GM10248 (cell line): ENCODE measurements around the gene GRIA3.

Source experiments
- CTCF ChIA-PET: fragments of 300-600 bp; sonication (Branson Sonifier 250); formaldehyde crosslinking; extraction: SDS; loops from one replicate; lab custom pipeline; 2021; ENCODE audit warnings: antibody characterized with exemption; lab: Yijun Ruan, JAX
- POLR2A ChIA-PET: fragments of 350-650 bp; sonication (Branson Sonifier 250); formaldehyde crosslinking; extraction: SDS; loops from one replicate; lab custom pipeline; 2020; ENCODE audit warnings: antibody characterized with exemption; lab: Yijun Ruan, JAX
- DNase-seq: peaks from one replicate; pipeline ENCODE4 v3.0.0; 2012; ENCODE audit errors: extremely low spot score
- CTCF ChIP-seq: IDR thresholded peaks from 2 replicates; pipeline ENCODE4 v1.5.1; 2012; ENCODE audit warnings: mild to moderate bottlenecking, low read depth; ENCODE audit errors: extremely low read depth, missing control alignments, control extremely low read depth

Gene GRIA3

GRCh38 chrX:123447506-123447905 lies 263.4 kb downstream of the GRIA3 start:
- DNase-seq, result no peak
- ChIA-PET POLR2A (no interaction called here), CTCF (interaction anchor here (1.1 kb wide), 1 partner anchor 25 kb away, joined by 3 read pairs; no protein-coding TSS in a partner anchor)
- no peak for TF ChIP-seq CTCF

GRCh38 chrX:123449335-123449734 lies 265.3 kb downstream of the GRIA3 start:
- POLR2A ChIA-PET, result no interaction called here
- CTCF ChIA-PET, result interaction anchor here (1.4 kb wide), 1 partner anchor 10 kb away, joined by 9 read pairs; no protein-coding TSS in a partner anchor
- no peak for DNase-seq
- no peak for TF ChIP-seq CTCF

- DNase-seq, result peak; percentile 3
- ChIA-PET CTCF (interaction anchor here (1.0 to 1.4 kb wide), 3 partner anchors 9 to 383 kb away, joined by 3 to 9 read pairs (median 3); no protein-coding TSS in a partner anchor), POLR2A (no interaction called here)
- peak; percentile 25 for TF ChIP-seq CTCF
Measured at GRCh38 chrX:123450222-123450621, 266.1 kb downstream of the GRIA3 start.

GRCh38 chrX:123454712-123455431 lies 270.8 kb downstream of the GRIA3 start:
- TF ChIP-seq CTCF, result no peak
- POLR2A ChIA-PET, result no interaction called here
- CTCF ChIA-PET, result no interaction called here
- no peak for DNase-seq

- no peak for DNase-seq
- ChIA-PET POLR2A (no interaction called here), CTCF (no interaction called here)
Measured at GRCh38 chrX:123455693-123456092, 271.6 kb downstream of the GRIA3 start.

GRCh38 chrX:123464709-123465108 lies 280.6 kb downstream of the GRIA3 start:
- no peak for TF ChIP-seq CTCF
- DNase-seq, result no peak

More at GRCh38 chrX:123455693-123456092, 271.6 kb downstream of the GRIA3 start:
- no peak for TF ChIP-seq CTCF

GRCh38 chrX:123468481-123468880 lies 284.4 kb downstream of the GRIA3 start:
- no peak for DNase-seq
- no peak for TF ChIP-seq CTCF
- POLR2A ChIA-PET, result no interaction called here
- CTCF ChIA-PET, result no interaction called here

More at GRCh38 chrX:123464709-123465108, 280.6 kb downstream of the GRIA3 start:
- POLR2A ChIA-PET, result no interaction called here
- CTCF ChIA-PET, result no interaction called here
